HCEC 1CT (cell line): ENCODE measurements around the gene FMNL2.

Experiments used
- DNase-seq: peaks from one replicate; pipeline ENCODE4 v3.0.0-alpha.2; 2017

FMNL2 gene

GRCh38 chr2:152560873-152561595 lies 226.1 kb downstream of the FMNL2 start:
- no peak for DNase-seq

- DNase-seq = no peak
These were observed 227.4 kb downstream of the FMNL2 start for GRCh38 chr2:152562198-152562884.

- DNase-seq = no peak
These were observed 228.8 kb downstream of the FMNL2 start for GRCh38 chr2:152563764-152564163.

- no peak for DNase-seq
These were observed 230.0 kb downstream of the FMNL2 start for GRCh38 chr2:152564754-152565551.

- DNase-seq = no peak
These were observed 231.1 kb downstream of the FMNL2 start for GRCh38 chr2:152565884-152566727.

- DNase-seq = peak; percentile 30
These were observed 231.7 kb downstream of the FMNL2 start for GRCh38 chr2:152566728-152567069.

GRCh38 chr2:152568531-152568930 lies 233.6 kb downstream of the FMNL2 start:
- no peak for DNase-seq

- no peak for DNase-seq
These were observed 234.2 kb downstream of the FMNL2 start for GRCh38 chr2:152569186-152569585.

- peak; percentile 61 for DNase-seq
These were observed 236.2 kb downstream of the FMNL2 start for GRCh38 chr2:152571048-152571766.

- no peak for DNase-seq
These were observed 237.1 kb downstream of the FMNL2 start for GRCh38 chr2:152572031-152572430.

GRCh38 chr2:152573168-152573567 lies 238.2 kb downstream of the FMNL2 start:
- peak; percentile 94 for DNase-seq

- DNase-seq = no peak
These were observed 242.6 kb downstream of the FMNL2 start for GRCh38 chr2:152577579-152577978.

GRCh38 chr2:152578573-152578972 lies 243.6 kb downstream of the FMNL2 start:
- no peak for DNase-seq

GRCh38 chr2:152580714-152581113 lies 245.7 kb downstream of the FMNL2 start:
- DNase-seq = no peak

- no peak for DNase-seq
These were observed 246.4 kb downstream of the FMNL2 start for GRCh38 chr2:152581360-152581759.

GRCh38 chr2:152582081-152582480 lies 247.1 kb downstream of the FMNL2 start:
- no peak for DNase-seq

- DNase-seq = no peak
These were observed 248.7 kb downstream of the FMNL2 start for GRCh38 chr2:152583512-152584229.

GRCh38 chr2:152584301-152584700 lies 249.3 kb downstream of the FMNL2 start:
- DNase-seq = peak; percentile 44

GRCh38 chr2:152585830-152586484 lies 251.0 kb downstream of the FMNL2 start:
- DNase-seq = peak; percentile 96

GRCh38 chr2:152587187-152587947 lies 252.4 kb downstream of the FMNL2 start:
- peak; percentile 85 for DNase-seq
